HL-60 (cell line): Measurements from ENCODE around the gene MEP1B.

ENCODE experiments used
- DNase-seq, 2 experiments: peaks; one replicate each; pipeline ENCODE4 v3.0.0-alpha.2; 2010 to 2020; ENCODE audit warnings: low read depth in 1 of 2, low spot score in 1 of 2
- H3K27ac ChIP-seq: fragments of 250-450 bp; sonication (Bioruptor Pico); replicated peaks from 2 replicates; pipeline ENCODE4 v1.5.1; 2020; ENCODE audit warnings: mild to moderate bottlenecking, moderate library complexity
- H3K27me3 ChIP-seq: fragments of 250-450 bp; sonication (Bioruptor Pico); 2 replicates; pipeline ENCODE4 v1.5.1; 2021; ENCODE audit warnings: mild to moderate bottlenecking, moderate library complexity; ENCODE audit not compliant: insufficient read depth, poor library complexity, severe bottlenecking
- H3K4me3 ChIP-seq: replicated peaks from 2 replicates; pipeline ENCODE4 v1.5.1; 2011; ENCODE audit warnings: mild to moderate bottlenecking, control low read depth, low read length; ENCODE audit not compliant: insufficient read depth
- GABPA ChIP-seq: IDR thresholded peaks from 2 replicates; pipeline ENCODE4 v1.6.1; 2012; ENCODE audit warnings: low read depth
- POLR2AphosphoS5 ChIP-seq: IDR thresholded peaks from 2 replicates; pipeline ENCODE4 v1.6.1; 2012; ENCODE audit warnings: low read depth
- SPI1 ChIP-seq: IDR thresholded peaks from 2 replicates; pipeline ENCODE4 v1.6.1; 2012; ENCODE audit warnings: low read depth, mild to moderate bottlenecking, borderline replicate concordance
- TF ChIP-seq, protein P1 (sequence below): IDR thresholded peaks from 2 replicates; pipeline ENCODE4 v1.6.1; 2012; ENCODE audit warnings: low read depth; ENCODE audit not compliant: insufficient replicate concordance
- TF ChIP-seq, protein P2 (sequence below): IDR thresholded peaks from one replicate; pipeline ENCODE4 v1.5.1; 2011; ENCODE audit warnings: low read length, control low read depth, inconsistent platforms; ENCODE audit not compliant: insufficient read depth

MEP1B gene

DNA sequence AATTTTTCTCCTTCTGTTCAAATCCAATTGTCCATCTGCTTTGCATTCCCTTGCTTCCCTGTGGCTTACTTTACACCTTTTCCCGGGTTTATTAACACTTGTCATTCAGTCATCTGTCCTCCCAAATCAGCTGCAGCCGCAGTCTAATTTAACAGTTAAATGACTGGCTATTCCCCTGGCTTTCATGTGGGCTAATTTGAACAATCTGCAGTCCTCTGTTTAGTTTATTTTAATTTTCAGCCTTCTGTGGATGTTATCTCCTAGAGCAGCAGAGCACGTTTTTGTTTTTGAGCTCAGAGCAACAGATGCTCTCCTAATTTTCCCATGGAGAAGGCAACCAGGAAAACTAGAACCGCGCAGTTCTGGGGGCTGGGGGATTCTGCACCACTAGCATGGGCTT is 55.0 kb downstream of the MEP1B start:
- no peak for DNase-seq
- H3K4me3 ChIP-seq = no peak overlapping the region
- peaks cover 9% of the 10 kb centered on the region for H3K27me3 ChIP-seq
- H3K27ac ChIP-seq = no peak overlapping the region
- TF ChIP-seq, protein P1, sequence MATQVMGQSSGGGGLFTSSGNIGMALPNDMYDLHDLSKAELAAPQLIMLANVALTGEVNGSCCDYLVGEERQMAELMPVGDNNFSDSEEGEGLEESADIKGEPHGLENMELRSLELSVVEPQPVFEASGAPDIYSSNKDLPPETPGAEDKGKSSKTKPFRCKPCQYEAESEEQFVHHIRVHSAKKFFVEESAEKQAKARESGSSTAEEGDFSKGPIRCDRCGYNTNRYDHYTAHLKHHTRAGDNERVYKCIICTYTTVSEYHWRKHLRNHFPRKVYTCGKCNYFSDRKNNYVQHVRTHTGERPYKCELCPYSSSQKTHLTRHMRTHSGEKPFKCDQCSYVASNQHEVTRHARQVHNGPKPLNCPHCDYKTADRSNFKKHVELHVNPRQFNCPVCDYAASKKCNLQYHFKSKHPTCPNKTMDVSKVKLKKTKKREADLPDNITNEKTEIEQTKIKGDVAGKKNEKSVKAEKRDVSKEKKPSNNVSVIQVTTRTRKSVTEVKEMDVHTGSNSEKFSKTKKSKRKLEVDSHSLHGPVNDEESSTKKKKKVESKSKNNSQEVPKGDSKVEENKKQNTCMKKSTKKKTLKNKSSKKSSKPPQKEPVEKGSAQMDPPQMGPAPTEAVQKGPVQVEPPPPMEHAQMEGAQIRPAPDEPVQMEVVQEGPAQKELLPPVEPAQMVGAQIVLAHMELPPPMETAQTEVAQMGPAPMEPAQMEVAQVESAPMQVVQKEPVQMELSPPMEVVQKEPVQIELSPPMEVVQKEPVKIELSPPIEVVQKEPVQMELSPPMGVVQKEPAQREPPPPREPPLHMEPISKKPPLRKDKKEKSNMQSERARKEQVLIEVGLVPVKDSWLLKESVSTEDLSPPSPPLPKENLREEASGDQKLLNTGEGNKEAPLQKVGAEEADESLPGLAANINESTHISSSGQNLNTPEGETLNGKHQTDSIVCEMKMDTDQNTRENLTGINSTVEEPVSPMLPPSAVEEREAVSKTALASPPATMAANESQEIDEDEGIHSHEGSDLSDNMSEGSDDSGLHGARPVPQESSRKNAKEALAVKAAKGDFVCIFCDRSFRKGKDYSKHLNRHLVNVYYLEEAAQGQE = no peak
- no peak for TF ChIP-seq SPI1
- TF ChIP-seq GABPA = no peak
- TF ChIP-seq POLR2AphosphoS5 = no peak
- TF ChIP-seq, protein P2, sequence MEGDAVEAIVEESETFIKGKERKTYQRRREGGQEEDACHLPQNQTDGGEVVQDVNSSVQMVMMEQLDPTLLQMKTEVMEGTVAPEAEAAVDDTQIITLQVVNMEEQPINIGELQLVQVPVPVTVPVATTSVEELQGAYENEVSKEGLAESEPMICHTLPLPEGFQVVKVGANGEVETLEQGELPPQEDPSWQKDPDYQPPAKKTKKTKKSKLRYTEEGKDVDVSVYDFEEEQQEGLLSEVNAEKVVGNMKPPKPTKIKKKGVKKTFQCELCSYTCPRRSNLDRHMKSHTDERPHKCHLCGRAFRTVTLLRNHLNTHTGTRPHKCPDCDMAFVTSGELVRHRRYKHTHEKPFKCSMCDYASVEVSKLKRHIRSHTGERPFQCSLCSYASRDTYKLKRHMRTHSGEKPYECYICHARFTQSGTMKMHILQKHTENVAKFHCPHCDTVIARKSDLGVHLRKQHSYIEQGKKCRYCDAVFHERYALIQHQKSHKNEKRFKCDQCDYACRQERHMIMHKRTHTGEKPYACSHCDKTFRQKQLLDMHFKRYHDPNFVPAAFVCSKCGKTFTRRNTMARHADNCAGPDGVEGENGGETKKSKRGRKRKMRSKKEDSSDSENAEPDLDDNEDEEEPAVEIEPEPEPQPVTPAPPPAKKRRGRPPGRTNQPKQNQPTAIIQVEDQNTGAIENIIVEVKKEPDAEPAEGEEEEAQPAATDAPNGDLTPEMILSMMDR = no peak

DNA sequence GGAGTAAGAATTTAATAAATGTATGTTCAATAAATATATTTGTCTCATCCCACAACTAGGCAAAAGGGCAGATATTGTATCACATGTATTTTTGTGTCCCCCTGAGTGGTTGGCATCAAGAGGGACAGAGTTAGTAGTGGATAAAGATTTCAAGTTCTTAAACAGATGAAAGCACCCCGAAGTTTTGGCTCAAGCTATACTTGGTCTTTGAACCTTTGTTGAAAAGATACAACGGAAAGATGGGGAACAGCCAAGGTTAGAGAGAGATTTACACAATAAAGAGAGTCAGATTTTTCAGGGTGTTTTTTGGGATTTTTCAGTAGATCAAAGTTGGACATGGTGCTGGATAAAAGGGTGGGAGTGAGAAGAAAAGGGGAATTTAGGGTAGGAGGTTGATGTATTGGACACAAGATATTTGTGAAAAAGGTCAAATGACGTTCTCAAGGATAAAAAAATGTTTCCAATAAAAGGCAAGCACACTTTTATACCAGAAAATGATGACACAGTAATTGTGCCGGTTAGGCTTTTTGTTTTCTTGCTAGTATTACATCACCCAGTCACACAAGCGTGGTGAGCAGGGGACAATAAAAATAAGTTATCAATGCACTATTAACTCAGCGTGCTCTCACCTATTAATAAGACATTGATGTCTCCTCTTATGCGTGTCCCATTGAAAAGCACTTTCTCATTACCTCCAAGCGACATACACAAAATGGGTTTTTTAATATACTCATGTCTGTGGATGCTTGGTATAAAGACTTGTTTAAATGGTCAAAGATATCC is 59.5 kb downstream of the MEP1B start:
- H3K4me3 ChIP-seq = no peak overlapping the region
- DNase-seq = no peak
- H3K27ac ChIP-seq = no peak overlapping the region
- TF ChIP-seq, protein P1 = no peak
- TF ChIP-seq, protein P2 = no peak
- TF ChIP-seq GABPA (no peak), SPI1 (no peak), POLR2AphosphoS5 (no peak)
- H3K27me3 ChIP-seq = peaks cover 5% of the 10 kb centered on the region

DNA sequence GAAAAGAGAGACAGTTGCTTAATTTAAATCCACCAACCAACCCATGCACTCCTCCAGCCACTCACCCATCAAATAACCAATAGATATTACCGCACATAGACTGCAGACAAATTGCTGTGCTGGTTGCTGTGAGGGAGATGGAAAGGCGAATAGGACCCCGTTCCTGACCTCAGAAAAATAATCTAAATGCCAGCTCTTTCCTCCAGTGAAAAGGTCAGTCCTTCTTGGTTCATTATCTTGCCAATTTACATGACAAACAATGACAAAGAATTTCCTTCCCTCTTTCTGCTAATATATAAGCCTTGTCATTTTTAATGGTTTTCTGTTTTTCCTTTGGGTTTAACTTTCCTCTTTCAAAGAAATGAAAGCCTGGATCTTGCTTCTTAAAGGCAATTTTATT is 61.6 kb downstream of the MEP1B start:
- DNase-seq = no peak
- Histone ChIP-seq H3K27ac (no peak overlapping the region), H3K4me3 (no peak overlapping the region), H3K27me3 (peaks cover 5% of the 10 kb centered on the region)
- TF ChIP-seq, protein P2 = no peak
- TF ChIP-seq POLR2AphosphoS5 = no peak
- TF ChIP-seq, protein P1 = no peak
- no peak for TF ChIP-seq SPI1
- TF ChIP-seq GABPA = no peak
